HCT116 (cell line): ENCODE data around the gene FILIP1. TPM values are rescaled to one million over a fixed set of nuclear protein-coding genes. Genes with fewer than 3 reads are reported as not detected.

Experiments used
- ATAC-seq: fragments of 200-7000 bp; cut with Tn5 transposase; 2 replicates; pipeline ENCODE4 v1.9.1; 2020; ENCODE audit warnings: mild to moderate bottlenecking, moderate library complexity
- BruUV-seq: library from RNA; stranded (reverse); fragments of 400-500 nt; replicated peaks from 2 replicates; lab custom pipeline; 2021; lab: Mats Ljungman, UMichigan
- CTCF ChIA-PET: fragments of 300-600 bp; sonication (Branson Sonifier 250); formaldehyde crosslinking; loops from one replicate; lab custom pipeline; 2021; ENCODE audit warnings: antibody characterized with exemption; lab: Charles Lee
- POLR2A ChIA-PET: fragments of 300-600, 350-600 bp; sonication (Branson Sonifier 250); formaldehyde crosslinking; loops from one replicate; lab custom pipeline; 2021; ENCODE audit warnings: antibody characterized with exemption; lab: Charles Lee
- RAD21 ChIA-PET, 2 experiments: fragments of 300-600 bp; sonication (Branson Sonifier 250); formaldehyde crosslinking; loops; one replicate each; lab custom pipeline; 2023; ENCODE audit warnings: low total read pairs in 2 of 2; ENCODE audit not compliant: uncharacterized antibody in 2 of 2, unreplicated experiment in 2 of 2, low non-redundant PET in 1 of 2; lab: Charles Lee
- DNase-seq: peaks from one replicate; pipeline ENCODE4 v3.0.0-alpha.2; 2010; ENCODE audit warnings: low read depth, low spot score
- H2AFZ ChIP-seq: fragments of 200-600 bp; shearing (Covaris generic), sonication (generic); 2 replicates; pipeline ENCODE4 v1.6.1; 2017; ENCODE audit warnings: low read depth, mixed run types, mixed read lengths, antibody characterized with exemption, low read length; ENCODE audit not compliant: poor library complexity, severe bottlenecking
- H3K27ac ChIP-seq: 2 replicates; pipeline ENCODE4 v1.5.1; 2012; ENCODE audit warnings: low read depth, low read length
- H3K27me3 ChIP-seq: fragments of 200-600 bp; sonication (generic); 2 replicates; pipeline ENCODE4 v1.6.1; 2016; ENCODE audit warnings: mixed run types, low read length, mixed read lengths; ENCODE audit not compliant: insufficient read depth
- H3K36me3 ChIP-seq, 2 experiments: fragments of 200-500 bp in 1 of 2; fragments of 200-600 bp in 1 of 2; sonication (Bioruptor generic) in 1 of 2; sonication (generic) in 1 of 2; 2 replicates each; pipeline versions ENCODE4 v1.5.1 to v1.6.1; 2014 to 2016; ENCODE audit warnings: low read length in 2 of 2, inconsistent platforms in 1 of 2, mixed read lengths in 1 of 2, mixed run types in 1 of 2; ENCODE audit not compliant: insufficient read depth in 2 of 2, control insufficient read depth in 1 of 2
- H3K4me1 ChIP-seq, 2 experiments: fragments of 200-600 bp in 1 of 2; sonication (generic) in 1 of 2; 2 replicates each; pipeline versions ENCODE4 v1.5.1 to v1.6.1; 2012 to 2017; ENCODE audit warnings: low read length in 2 of 2, inconsistent platforms in 1 of 2, mild to moderate bottlenecking in 1 of 2, mixed read lengths in 1 of 2, mixed run types in 1 of 2, moderate library complexity in 1 of 2; ENCODE audit not compliant: insufficient read depth in 2 of 2, control insufficient read depth in 1 of 2
- H3K4me2 ChIP-seq: fragments of 200-600 bp; sonication (generic); 2 replicates; pipeline ENCODE4 v1.6.1; 2017; ENCODE audit warnings: mixed run types, low read length, mixed read lengths
- H3K4me3 ChIP-seq, 2 experiments: fragments of 200-600 bp in 1 of 2; sonication (generic) in 1 of 2; replicated peaks in 1 of 2; 2 replicates each; pipeline ENCODE4 v1.5.1; 2011 to 2016; ENCODE audit warnings: low read length in 2 of 2, control low read depth in 1 of 2, low read depth in 1 of 2, mild to moderate bottlenecking in 1 of 2, mixed read lengths in 1 of 2, mixed run types in 1 of 2
- H3K79me2 ChIP-seq: fragments of 200-600 bp; sonication (generic); 2 replicates; pipeline ENCODE4 v1.6.1; 2017; ENCODE audit warnings: mild to moderate bottlenecking, mixed run types, low read length, moderate library complexity, mixed read lengths; ENCODE audit not compliant: insufficient read depth
- H3K9ac ChIP-seq: fragments of 200-600 bp; sonication (generic); 2 replicates; pipeline ENCODE4 v1.6.1; 2016; ENCODE audit warnings: low read length, mixed read lengths
- H3K9me2 ChIP-seq: fragments of 200-600 bp; sonication (generic), shearing (Covaris generic); 2 replicates; pipeline ENCODE4 v1.6.1; 2017; ENCODE audit warnings: mixed run types, mild to moderate bottlenecking, moderate library complexity; ENCODE audit not compliant: insufficient read depth
- H3K9me3 ChIP-seq, 2 experiments: fragments of 200-500 bp in 1 of 2; fragments of 200-600 bp in 1 of 2; sonication (Bioruptor generic) in 1 of 2; sonication (generic) in 1 of 2; 2 replicates each; pipeline ENCODE4 v1.6.1; 2014 to 2017; ENCODE audit warnings: low read length in 2 of 2, mixed read lengths in 2 of 2, inconsistent platforms in 1 of 2, low read depth in 1 of 2, mild to moderate bottlenecking in 1 of 2, mixed run types in 1 of 2, moderate library complexity in 1 of 2; ENCODE audit not compliant: control insufficient read depth in 1 of 2, insufficient read depth in 1 of 2
- H4K20me1 ChIP-seq: fragments of 200-600 bp; sonication (generic), shearing (Covaris generic); 2 replicates; pipeline ENCODE4 v1.6.1; 2017; ENCODE audit warnings: mixed run types, mild to moderate bottlenecking, moderate library complexity; ENCODE audit not compliant: insufficient read depth
- CBX3 ChIP-seq: IDR thresholded peaks from 2 replicates; pipeline ENCODE4 v1.6.1; 2012; ENCODE audit warnings: low read depth
- CEBPB ChIP-seq: IDR thresholded peaks from 2 replicates; pipeline ENCODE4 v1.6.1; 2012; ENCODE audit warnings: low read depth
- EZH2phosphoT487 ChIP-seq: fragments of 200-600 bp; IDR thresholded peaks from 2 replicates; pipeline ENCODE4 v1.6.1; 2018; ENCODE audit warnings: antibody characterized with exemption, borderline replicate concordance
- POLR2A ChIP-seq: IDR thresholded peaks from 2 replicates; pipeline ENCODE4 v1.7.0; 2011; ENCODE audit warnings: borderline replicate concordance; ENCODE audit not compliant: insufficient read depth, insufficient read length; ENCODE audit errors: extremely low read depth
- POLR2AphosphoS5 ChIP-seq: IDR thresholded peaks from 2 replicates; pipeline ENCODE4 v1.6.1; 2011; ENCODE audit warnings: mild to moderate bottlenecking, low read depth, low read length, moderate library complexity
- SIN3A ChIP-seq: IDR thresholded peaks from 2 replicates; pipeline ENCODE4 v1.6.1; 2012; ENCODE audit warnings: low read depth
- SP1 ChIP-seq: IDR thresholded peaks from 2 replicates; pipeline ENCODE4 v1.6.1; 2012; ENCODE audit warnings: low read depth
- SRF ChIP-seq: IDR thresholded peaks from 2 replicates; pipeline ENCODE4 v1.6.1; 2012; ENCODE audit warnings: low read depth
- TCF7L2 ChIP-seq: IDR thresholded peaks from 2 replicates; pipeline ENCODE4 v1.7.0; 2011; ENCODE audit warnings: borderline replicate concordance, inconsistent platforms; ENCODE audit not compliant: insufficient read depth, insufficient read length; ENCODE audit errors: extremely low read depth
- YY1 ChIP-seq: IDR thresholded peaks from 2 replicates; pipeline ENCODE4 v1.6.1; 2011; ENCODE audit warnings: low read length, low read depth, moderate library complexity, mild to moderate bottlenecking; ENCODE audit not compliant: insufficient replicate concordance; ENCODE audit errors: extremely low read depth
- ZFX ChIP-seq: fragments of 450-650 bp; IDR thresholded peaks from 2 replicates; pipeline ENCODE4 v1.6.1; 2017
- ZNF274 ChIP-seq: fragments of 200-500 bp; sonication (Bioruptor generic); IDR thresholded peaks from 2 replicates; pipeline ENCODE4 v1.6.1; 2014; ENCODE audit warnings: mild to moderate bottlenecking, low read depth, low read length, inconsistent platforms
- intact Hi-C: fragments of 100-400 bp; cut with micrococcal nuclease; formaldehyde crosslinking; loops from 2 replicates; pipeline ENCODE4 v1.10.0; 2022
- total RNA-seq: library from RNA; stranded (reverse); gene quantifications from one replicate; pipeline ENCODE4 v1.2.1, GENCODE V29; 2021; ENCODE audit not compliant: unreplicated experiment
- TF ChIP-seq, protein P1 (sequence below): IDR thresholded peaks from 2 replicates; pipeline ENCODE4 v1.6.1; 2012
- TF ChIP-seq, protein P2 (sequence below): IDR thresholded peaks from 2 replicates; pipeline ENCODE4 v1.6.1; 2011; ENCODE audit warnings: mild to moderate bottlenecking, low read length, moderate library complexity; ENCODE audit not compliant: insufficient replicate concordance; ENCODE audit errors: extremely low read depth
- TF ChIP-seq, protein P3 (sequence below): IDR thresholded peaks from 2 replicates; pipeline ENCODE4 v1.6.1; 2012; ENCODE audit warnings: low read depth

FILIP1 gene
- total RNA-seq, 1 experiment from 2014 or later: 0.05 TPM

DNA sequence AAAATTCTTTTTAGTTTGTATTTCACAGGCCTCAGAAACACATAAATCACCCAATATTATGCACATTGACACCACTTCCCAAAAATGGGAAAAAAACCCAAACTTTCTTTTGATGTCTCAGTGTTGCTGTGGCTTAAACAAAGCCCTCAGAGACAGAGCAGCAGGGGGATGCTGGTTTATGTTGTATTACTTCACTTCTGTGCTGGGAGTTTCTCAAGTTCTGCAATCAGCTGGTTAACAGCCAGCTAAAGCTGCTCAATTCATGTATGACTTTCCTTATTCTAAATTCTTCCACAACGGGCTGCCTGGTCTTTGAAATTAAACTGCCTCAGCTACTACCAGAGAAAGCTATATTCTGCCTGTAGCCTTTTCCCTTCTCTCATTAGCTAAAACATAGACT is 5.6 kb downstream of the FILIP1 start:
- Histone ChIP-seq H3K4me2 (no peak overlapping the region), H3K9ac (no peak overlapping the region), H3K36me3 (no peaks in the 10 kb centered on the region), H3K27me3 (no peaks in the 10 kb centered on the region), H3K79me2 (no peaks in the 10 kb centered on the region), H3K9me3 (no peaks in the 10 kb centered on the region), H3K4me3 (no peak overlapping the region), H3K9me2 (no peaks in the 10 kb centered on the region)
- DNase-seq: no peak
- RAD21 ChIA-PET: no interaction called here
- no peak for ATAC-seq
- intact Hi-C loops: no loop called here
- TF ChIP-seq CEBPB (no peak), ZNF274 (no peak), POLR2A (no peak), CBX3 (no peak)
- TF ChIP-seq, all 23 proteins: peak for 0
- ChIA-PET POLR2A (no interaction called here), CTCF (no interaction called here)
- BruUV-seq: no TSS peak
- H3K4me1 ChIP-seq: no peaks in the 10 kb centered on the region
- H3K27ac ChIP-seq: no peak overlapping the region
- H4K20me1 ChIP-seq: no peaks in the 10 kb centered on the region
- H2AFZ ChIP-seq: no peak overlapping the region

DNA sequence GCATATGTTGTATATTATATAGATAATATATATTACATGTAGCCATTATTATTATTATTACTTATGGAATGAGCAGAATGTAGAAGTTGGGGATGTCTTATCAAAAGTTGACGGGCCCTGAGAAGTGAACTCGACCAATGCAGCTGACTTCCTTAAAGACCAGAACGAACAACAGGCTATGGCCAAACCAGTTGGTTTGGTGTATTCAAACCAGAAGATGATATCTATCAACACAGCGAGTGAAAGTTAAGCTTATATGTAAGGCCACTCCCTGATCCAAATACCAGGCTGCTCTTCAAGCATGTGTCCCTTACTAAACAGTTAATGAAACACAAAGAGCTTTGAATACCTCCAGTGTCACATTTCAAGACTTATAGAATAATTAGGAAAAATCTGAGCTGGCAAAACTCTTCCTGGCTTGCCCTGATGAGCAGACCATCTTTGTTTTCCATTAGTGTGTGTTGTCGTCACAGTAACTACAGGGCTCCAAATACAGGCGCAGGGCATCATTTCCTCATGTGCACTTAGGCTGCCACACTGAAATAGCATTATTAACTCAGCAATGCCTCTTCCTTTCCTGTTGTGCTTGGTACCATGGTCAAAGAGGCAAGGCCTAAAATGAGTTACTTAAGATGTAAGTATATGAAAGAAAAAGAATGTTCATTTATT is 6.6 kb downstream of the FILIP1 start:
- Histone ChIP-seq H3K9ac (no peak overlapping the region), H3K27ac (no peak overlapping the region), H2AFZ (no peak overlapping the region), H3K4me3 (no peak overlapping the region), H3K4me1 (no peaks in the 10 kb centered on the region), H3K9me3 (no peaks in the 10 kb centered on the region), H3K27me3 (no peaks in the 10 kb centered on the region), H4K20me1 (no peaks in the 10 kb centered on the region), H3K36me3 (no peaks in the 10 kb centered on the region), H3K79me2 (no peaks in the 10 kb centered on the region), H3K9me2 (no peaks in the 10 kb centered on the region), H3K4me2 (no peak overlapping the region)
- ChIA-PET RAD21 (no interaction called here), CTCF (no interaction called here), POLR2A (no interaction called here)
- ATAC-seq: no peak
- no peak for DNase-seq
- BruUV-seq: no TSS peak
- intact Hi-C loops: no loop called here
- TF ChIP-seq, protein P1, sequence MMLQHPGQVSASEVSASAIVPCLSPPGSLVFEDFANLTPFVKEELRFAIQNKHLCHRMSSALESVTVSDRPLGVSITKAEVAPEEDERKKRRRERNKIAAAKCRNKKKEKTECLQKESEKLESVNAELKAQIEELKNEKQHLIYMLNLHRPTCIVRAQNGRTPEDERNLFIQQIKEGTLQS: no peak
- TF ChIP-seq, protein P2, sequence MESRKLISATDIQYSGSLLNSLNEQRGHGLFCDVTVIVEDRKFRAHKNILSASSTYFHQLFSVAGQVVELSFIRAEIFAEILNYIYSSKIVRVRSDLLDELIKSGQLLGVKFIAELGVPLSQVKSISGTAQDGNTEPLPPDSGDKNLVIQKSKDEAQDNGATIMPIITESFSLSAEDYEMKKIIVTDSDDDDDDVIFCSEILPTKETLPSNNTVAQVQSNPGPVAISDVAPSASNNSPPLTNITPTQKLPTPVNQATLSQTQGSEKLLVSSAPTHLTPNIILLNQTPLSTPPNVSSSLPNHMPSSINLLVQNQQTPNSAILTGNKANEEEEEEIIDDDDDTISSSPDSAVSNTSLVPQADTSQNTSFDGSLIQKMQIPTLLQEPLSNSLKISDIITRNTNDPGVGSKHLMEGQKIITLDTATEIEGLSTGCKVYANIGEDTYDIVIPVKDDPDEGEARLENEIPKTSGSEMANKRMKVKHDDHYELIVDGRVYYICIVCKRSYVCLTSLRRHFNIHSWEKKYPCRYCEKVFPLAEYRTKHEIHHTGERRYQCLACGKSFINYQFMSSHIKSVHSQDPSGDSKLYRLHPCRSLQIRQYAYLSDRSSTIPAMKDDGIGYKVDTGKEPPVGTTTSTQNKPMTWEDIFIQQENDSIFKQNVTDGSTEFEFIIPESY: no peak
- TF ChIP-seq TCF7L2 (no peak), POLR2AphosphoS5 (no peak), POLR2A (no peak), CBX3 (no peak), SRF (no peak), ZFX (no peak), YY1 (no peak), SP1 (no peak), EZH2phosphoT487 (no peak), SIN3A (no peak)
- TF ChIP-seq, protein P3, sequence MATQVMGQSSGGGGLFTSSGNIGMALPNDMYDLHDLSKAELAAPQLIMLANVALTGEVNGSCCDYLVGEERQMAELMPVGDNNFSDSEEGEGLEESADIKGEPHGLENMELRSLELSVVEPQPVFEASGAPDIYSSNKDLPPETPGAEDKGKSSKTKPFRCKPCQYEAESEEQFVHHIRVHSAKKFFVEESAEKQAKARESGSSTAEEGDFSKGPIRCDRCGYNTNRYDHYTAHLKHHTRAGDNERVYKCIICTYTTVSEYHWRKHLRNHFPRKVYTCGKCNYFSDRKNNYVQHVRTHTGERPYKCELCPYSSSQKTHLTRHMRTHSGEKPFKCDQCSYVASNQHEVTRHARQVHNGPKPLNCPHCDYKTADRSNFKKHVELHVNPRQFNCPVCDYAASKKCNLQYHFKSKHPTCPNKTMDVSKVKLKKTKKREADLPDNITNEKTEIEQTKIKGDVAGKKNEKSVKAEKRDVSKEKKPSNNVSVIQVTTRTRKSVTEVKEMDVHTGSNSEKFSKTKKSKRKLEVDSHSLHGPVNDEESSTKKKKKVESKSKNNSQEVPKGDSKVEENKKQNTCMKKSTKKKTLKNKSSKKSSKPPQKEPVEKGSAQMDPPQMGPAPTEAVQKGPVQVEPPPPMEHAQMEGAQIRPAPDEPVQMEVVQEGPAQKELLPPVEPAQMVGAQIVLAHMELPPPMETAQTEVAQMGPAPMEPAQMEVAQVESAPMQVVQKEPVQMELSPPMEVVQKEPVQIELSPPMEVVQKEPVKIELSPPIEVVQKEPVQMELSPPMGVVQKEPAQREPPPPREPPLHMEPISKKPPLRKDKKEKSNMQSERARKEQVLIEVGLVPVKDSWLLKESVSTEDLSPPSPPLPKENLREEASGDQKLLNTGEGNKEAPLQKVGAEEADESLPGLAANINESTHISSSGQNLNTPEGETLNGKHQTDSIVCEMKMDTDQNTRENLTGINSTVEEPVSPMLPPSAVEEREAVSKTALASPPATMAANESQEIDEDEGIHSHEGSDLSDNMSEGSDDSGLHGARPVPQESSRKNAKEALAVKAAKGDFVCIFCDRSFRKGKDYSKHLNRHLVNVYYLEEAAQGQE: no peak
